ENCODE data around the gene ELL.

DNA sequence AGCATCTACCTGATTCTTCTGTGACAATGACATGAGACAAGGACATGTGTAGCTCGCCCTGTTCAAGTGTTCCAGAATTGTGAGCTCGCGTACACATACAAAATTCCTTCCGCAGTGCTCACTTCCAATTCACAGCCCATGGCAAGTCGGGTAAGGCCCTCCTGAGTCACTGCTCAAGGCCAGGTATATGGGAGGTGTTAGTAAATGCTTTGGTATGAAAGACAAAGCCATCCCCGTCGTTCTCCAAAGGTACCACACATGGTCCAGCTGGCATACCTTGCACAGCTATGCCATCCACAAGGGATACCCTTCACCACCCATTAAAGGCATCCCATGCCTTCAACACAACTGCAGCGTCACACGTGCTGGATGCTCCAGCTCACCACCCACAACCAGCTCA is 4.4 kb upstream of the ELL start:
- TF ChIP-seq POLR2A (IDR thresholded peaks at IDR 0.05; ENCODE audit: borderline replicate concordance, extremely low read depth, insufficient read depth, insufficient read length) (no peak), EZH2phosphoT487 (IDR thresholded peaks at IDR 0.05; ENCODE audit: borderline replicate concordance) (no peak), JUND (IDR thresholded peaks at IDR 0.05) (no peak), POLR2AphosphoS5 (IDR thresholded peaks at IDR 0.05; ENCODE audit: low read depth, low read length) (no peak), TCF7L2 (IDR thresholded peaks at IDR 0.05; ENCODE audit: borderline replicate concordance, extremely low read depth, insufficient read depth, insufficient read length) (no peak), EZH2 (IDR thresholded peaks at IDR 0.05) (no peak), ZNF274 (IDR thresholded peaks at IDR 0.05; ENCODE audit: low read depth, low read length) (no peak), CEBPB (IDR thresholded peaks at IDR 0.05; ENCODE audit: low read depth) (no peak), SIN3A (IDR thresholded peaks at IDR 0.05; ENCODE audit: low read depth) (no peak)
- TF ChIP-seq, protein P1, sequence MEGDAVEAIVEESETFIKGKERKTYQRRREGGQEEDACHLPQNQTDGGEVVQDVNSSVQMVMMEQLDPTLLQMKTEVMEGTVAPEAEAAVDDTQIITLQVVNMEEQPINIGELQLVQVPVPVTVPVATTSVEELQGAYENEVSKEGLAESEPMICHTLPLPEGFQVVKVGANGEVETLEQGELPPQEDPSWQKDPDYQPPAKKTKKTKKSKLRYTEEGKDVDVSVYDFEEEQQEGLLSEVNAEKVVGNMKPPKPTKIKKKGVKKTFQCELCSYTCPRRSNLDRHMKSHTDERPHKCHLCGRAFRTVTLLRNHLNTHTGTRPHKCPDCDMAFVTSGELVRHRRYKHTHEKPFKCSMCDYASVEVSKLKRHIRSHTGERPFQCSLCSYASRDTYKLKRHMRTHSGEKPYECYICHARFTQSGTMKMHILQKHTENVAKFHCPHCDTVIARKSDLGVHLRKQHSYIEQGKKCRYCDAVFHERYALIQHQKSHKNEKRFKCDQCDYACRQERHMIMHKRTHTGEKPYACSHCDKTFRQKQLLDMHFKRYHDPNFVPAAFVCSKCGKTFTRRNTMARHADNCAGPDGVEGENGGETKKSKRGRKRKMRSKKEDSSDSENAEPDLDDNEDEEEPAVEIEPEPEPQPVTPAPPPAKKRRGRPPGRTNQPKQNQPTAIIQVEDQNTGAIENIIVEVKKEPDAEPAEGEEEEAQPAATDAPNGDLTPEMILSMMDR (IDR thresholded peaks at IDR 0.05 in 2 of 3, conservative IDR thresholded peaks at IDR 0.05 in 1 of 3; ENCODE audit: borderline replicate concordance in 1 of 3, insufficient read depth in 1 of 3, low read depth in 2 of 3, low read length in 2 of 3), result no peak
- TF ChIP-seq, protein P2, sequence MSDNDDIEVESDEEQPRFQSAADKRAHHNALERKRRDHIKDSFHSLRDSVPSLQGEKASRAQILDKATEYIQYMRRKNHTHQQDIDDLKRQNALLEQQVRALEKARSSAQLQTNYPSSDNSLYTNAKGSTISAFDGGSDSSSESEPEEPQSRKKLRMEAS (IDR thresholded peaks at IDR 0.05), result no peak
